ENCODE measurements around the gene KCTD20.

Gene KCTD20

GRCh38 chr6:36516988-36517387 is 74.2 kb downstream of the KCTD20 start:
- Histone ChIP-seq H3K9me3 (ENCODE audit: control insufficient read depth, low read depth, low read length) (no peaks in the 10 kb centered on the region), H3K9ac (ENCODE audit: low read length) (no peak overlapping the region)

GRCh38 chr6:36517408-36517807 is 74.6 kb downstream of the KCTD20 start:
- H3K9ac ChIP-seq (ENCODE audit: low read length): no peak overlapping the region
- no peak overlapping the region for H3K27ac ChIP-seq (ENCODE audit: low read length)
- H3K36me3 ChIP-seq (ENCODE audit: control insufficient read depth, low read depth, low read length): peaks cover 49% of the 10 kb centered on the region
- H3K4me3 ChIP-seq (ENCODE audit: low read length): no peak overlapping the region
- no peaks in the 10 kb centered on the region for H3K27me3 ChIP-seq (ENCODE audit: control insufficient read depth, insufficient read depth, low read length)
- no peaks in the 10 kb centered on the region for H3K9me3 ChIP-seq (ENCODE audit: control insufficient read depth, low read depth, low read length)
- H3K4me1 ChIP-seq (ENCODE audit: control insufficient read depth, low read depth, low read length): no peaks in the 10 kb centered on the region

More at GRCh38 chr6:36516988-36517387, 74.2 kb downstream of the KCTD20 start:
- Histone ChIP-seq H3K27ac (ENCODE audit: low read length) (no peak overlapping the region), H3K4me3 (ENCODE audit: low read length) (no peak overlapping the region), H3K27me3 (ENCODE audit: control insufficient read depth, insufficient read depth, low read length) (no peaks in the 10 kb centered on the region), H3K36me3 (ENCODE audit: control insufficient read depth, low read depth, low read length) (peaks cover 47% of the 10 kb centered on the region), H3K4me1 (ENCODE audit: control insufficient read depth, low read depth, low read length) (no peaks in the 10 kb centered on the region)

- H3K9me3 ChIP-seq (ENCODE audit: control insufficient read depth, low read depth, low read length): no peaks in the 10 kb centered on the region
- H3K9ac ChIP-seq (ENCODE audit: low read length): no peak overlapping the region
- no peaks in the 10 kb centered on the region for H3K27me3 ChIP-seq (ENCODE audit: control insufficient read depth, insufficient read depth, low read length)
- H3K4me3 ChIP-seq (ENCODE audit: low read length): no peak overlapping the region
- H3K4me1 ChIP-seq (ENCODE audit: control insufficient read depth, low read depth, low read length): no peaks in the 10 kb centered on the region
- H3K36me3 ChIP-seq (ENCODE audit: control insufficient read depth, low read depth, low read length): peaks cover 55% of the 10 kb centered on the region
- H3K27ac ChIP-seq (ENCODE audit: low read length): no peak overlapping the region
These were observed 76.6 kb downstream of the KCTD20 start for GRCh38 chr6:36519352-36519751.

- Histone ChIP-seq H3K4me3 (ENCODE audit: low read length) (no peak overlapping the region), H3K27me3 (ENCODE audit: control insufficient read depth, insufficient read depth, low read length) (no peaks in the 10 kb centered on the region), H3K9ac (ENCODE audit: low read length) (no peak overlapping the region), H3K9me3 (ENCODE audit: control insufficient read depth, low read depth, low read length) (no peaks in the 10 kb centered on the region), H3K36me3 (ENCODE audit: control insufficient read depth, low read depth, low read length) (peaks cover 50% of the 10 kb centered on the region), H3K27ac (ENCODE audit: low read length) (no peak overlapping the region), H3K4me1 (ENCODE audit: control insufficient read depth, low read depth, low read length) (no peaks in the 10 kb centered on the region)
These were observed 80.7 kb downstream of the KCTD20 start for GRCh38 chr6:36523451-36523850.

GRCh38 chr6:36523936-36524499 is 81.2 kb downstream of the KCTD20 start:
- H3K27me3 ChIP-seq (ENCODE audit: control insufficient read depth, insufficient read depth, low read length): no peaks in the 10 kb centered on the region
- no peak overlapping the region for H3K4me3 ChIP-seq (ENCODE audit: low read length)
- no peaks in the 10 kb centered on the region for H3K9me3 ChIP-seq (ENCODE audit: control insufficient read depth, low read depth, low read length)
- H3K4me1 ChIP-seq (ENCODE audit: control insufficient read depth, low read depth, low read length): no peaks in the 10 kb centered on the region
- peaks cover 50% of the 10 kb centered on the region for H3K36me3 ChIP-seq (ENCODE audit: control insufficient read depth, low read depth, low read length)
- H3K9ac ChIP-seq (ENCODE audit: low read length): no peak overlapping the region
- no peak overlapping the region for H3K27ac ChIP-seq (ENCODE audit: low read length)

GRCh38 chr6:36524871-36525270 is 82.1 kb downstream of the KCTD20 start:
- Histone ChIP-seq H3K36me3 (ENCODE audit: control insufficient read depth, low read depth, low read length) (peaks cover 46% of the 10 kb centered on the region), H3K9me3 (ENCODE audit: control insufficient read depth, low read depth, low read length) (no peaks in the 10 kb centered on the region), H3K4me1 (ENCODE audit: control insufficient read depth, low read depth, low read length) (no peaks in the 10 kb centered on the region), H3K27ac (ENCODE audit: low read length) (no peak overlapping the region), H3K9ac (ENCODE audit: low read length) (no peak overlapping the region), H3K27me3 (ENCODE audit: control insufficient read depth, insufficient read depth, low read length) (no peaks in the 10 kb centered on the region), H3K4me3 (ENCODE audit: low read length) (no peak overlapping the region)

GRCh38 chr6:36525346-36525745 is 82.5 kb downstream of the KCTD20 start:
- Histone ChIP-seq H3K36me3 (ENCODE audit: control insufficient read depth, low read depth, low read length) (peaks cover 41% of the 10 kb centered on the region), H3K27me3 (ENCODE audit: control insufficient read depth, insufficient read depth, low read length) (no peaks in the 10 kb centered on the region), H3K9me3 (ENCODE audit: control insufficient read depth, low read depth, low read length) (no peaks in the 10 kb centered on the region), H3K4me3 (ENCODE audit: low read length) (no peak overlapping the region), H3K4me1 (ENCODE audit: control insufficient read depth, low read depth, low read length) (no peaks in the 10 kb centered on the region), H3K27ac (ENCODE audit: low read length) (no peak overlapping the region), H3K9ac (ENCODE audit: low read length) (no peak overlapping the region)

- Histone ChIP-seq H3K27ac (ENCODE audit: low read length) (no peak overlapping the region), H3K27me3 (ENCODE audit: control insufficient read depth, insufficient read depth, low read length) (no peaks in the 10 kb centered on the region), H3K9ac (ENCODE audit: low read length) (no peak overlapping the region), H3K4me3 (ENCODE audit: low read length) (no peak overlapping the region), H3K9me3 (ENCODE audit: control insufficient read depth, low read depth, low read length) (no peaks in the 10 kb centered on the region), H3K36me3 (ENCODE audit: control insufficient read depth, low read depth, low read length) (peaks cover 34% of the 10 kb centered on the region), H3K4me1 (ENCODE audit: control insufficient read depth, low read depth, low read length) (no peaks in the 10 kb centered on the region)
These were observed 83.3 kb downstream of the KCTD20 start for GRCh38 chr6:36526066-36526465.

GRCh38 chr6:36533321-36533720 is 90.5 kb downstream of the KCTD20 start:
- peaks cover 6% of the 10 kb centered on the region for H3K36me3 ChIP-seq (ENCODE audit: control insufficient read depth, low read depth, low read length)
- H3K9me3 ChIP-seq (ENCODE audit: control insufficient read depth, low read depth, low read length): no peaks in the 10 kb centered on the region
- H3K27me3 ChIP-seq (ENCODE audit: control insufficient read depth, insufficient read depth, low read length): no peaks in the 10 kb centered on the region
- no peak overlapping the region for H3K27ac ChIP-seq (ENCODE audit: low read length)
- no peak overlapping the region for H3K9ac ChIP-seq (ENCODE audit: low read length)
- no peaks in the 10 kb centered on the region for H3K4me1 ChIP-seq (ENCODE audit: control insufficient read depth, low read depth, low read length)
- no peak overlapping the region for H3K4me3 ChIP-seq (ENCODE audit: low read length)

GRCh38 chr6:36536873-36537547 is 94.2 kb downstream of the KCTD20 start:
- Histone ChIP-seq H3K9ac (ENCODE audit: low read length) (no peak overlapping the region), H3K4me3 (ENCODE audit: low read length) (no peak overlapping the region), H3K4me1 (ENCODE audit: control insufficient read depth, low read depth, low read length) (no peaks in the 10 kb centered on the region), H3K27ac (ENCODE audit: low read length) (no peak overlapping the region), H3K9me3 (ENCODE audit: control insufficient read depth, low read depth, low read length) (no peaks in the 10 kb centered on the region), H3K36me3 (ENCODE audit: control insufficient read depth, low read depth, low read length) (peaks cover 27% of the 10 kb centered on the region), H3K27me3 (ENCODE audit: control insufficient read depth, insufficient read depth, low read length) (no peaks in the 10 kb centered on the region)

GRCh38 chr6:36539814-36540568 is 97.2 kb downstream of the KCTD20 start:
- Histone ChIP-seq H3K36me3 (ENCODE audit: control insufficient read depth, low read depth, low read length) (peaks cover 22% of the 10 kb centered on the region), H3K27ac (ENCODE audit: low read length) (no peak overlapping the region), H3K9ac (ENCODE audit: low read length) (no peak overlapping the region), H3K9me3 (ENCODE audit: control insufficient read depth, low read depth, low read length) (no peaks in the 10 kb centered on the region), H3K4me3 (ENCODE audit: low read length) (no peak overlapping the region), H3K27me3 (ENCODE audit: control insufficient read depth, insufficient read depth, low read length) (no peaks in the 10 kb centered on the region), H3K4me1 (ENCODE audit: control insufficient read depth, low read depth, low read length) (no peaks in the 10 kb centered on the region)
